Raji (cell line): ENCODE measurements around the gene ITGAD.

ENCODE experiments used
- POLR2A ChIP-seq: IDR thresholded peaks from 2 replicates; pipeline ENCODE4 v1.6.1; 2011; ENCODE audit warnings: low read depth, low read length, control low read depth; ENCODE audit not compliant: insufficient read depth

ITGAD gene

DNA sequence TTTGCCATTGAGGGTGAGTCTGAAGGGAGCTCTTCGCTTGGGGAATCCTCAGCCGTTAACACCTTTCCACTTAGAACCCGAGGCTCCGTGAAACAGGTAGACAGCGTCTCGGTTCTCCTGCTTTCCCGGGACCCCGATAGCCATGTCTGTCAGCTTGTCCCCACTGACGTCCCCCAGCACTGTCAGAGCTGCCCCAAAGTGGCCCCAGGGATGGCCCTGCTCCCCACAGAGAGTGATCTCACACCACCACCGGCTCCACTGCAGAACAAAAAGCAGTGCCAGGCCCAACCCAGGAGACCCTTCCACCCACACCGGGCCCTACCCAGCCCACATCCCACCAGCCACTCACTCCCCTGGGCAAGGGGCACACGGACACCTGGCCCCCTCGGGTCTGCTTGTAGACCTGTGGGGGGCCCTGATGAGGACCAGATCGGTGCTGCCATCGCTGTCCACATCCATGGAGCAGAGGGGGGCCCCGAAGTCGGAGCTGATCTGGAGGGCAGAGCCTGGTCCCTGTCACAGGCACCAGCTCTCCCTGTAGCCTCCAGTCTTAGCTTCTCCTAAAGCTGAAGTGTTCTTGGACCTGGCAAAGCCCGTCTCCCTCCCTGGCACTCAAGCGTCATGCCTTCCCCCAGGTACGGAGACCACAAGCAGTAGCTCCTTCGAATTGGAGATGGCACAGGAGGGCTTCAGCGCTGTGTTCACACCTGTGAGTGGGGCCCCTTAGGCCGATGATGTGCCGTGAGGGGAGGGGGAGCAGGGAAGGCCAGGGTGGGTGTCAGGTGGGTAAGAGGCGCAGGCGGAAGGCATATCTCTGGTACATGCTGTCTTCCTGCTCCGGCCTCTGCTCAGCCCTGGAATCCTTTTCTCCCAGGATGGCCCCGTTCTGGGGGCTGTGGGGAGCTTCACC, 31.7 kb upstream of the ITGAD start:
- TF ChIP-seq POLR2A, result no peak

DNA sequence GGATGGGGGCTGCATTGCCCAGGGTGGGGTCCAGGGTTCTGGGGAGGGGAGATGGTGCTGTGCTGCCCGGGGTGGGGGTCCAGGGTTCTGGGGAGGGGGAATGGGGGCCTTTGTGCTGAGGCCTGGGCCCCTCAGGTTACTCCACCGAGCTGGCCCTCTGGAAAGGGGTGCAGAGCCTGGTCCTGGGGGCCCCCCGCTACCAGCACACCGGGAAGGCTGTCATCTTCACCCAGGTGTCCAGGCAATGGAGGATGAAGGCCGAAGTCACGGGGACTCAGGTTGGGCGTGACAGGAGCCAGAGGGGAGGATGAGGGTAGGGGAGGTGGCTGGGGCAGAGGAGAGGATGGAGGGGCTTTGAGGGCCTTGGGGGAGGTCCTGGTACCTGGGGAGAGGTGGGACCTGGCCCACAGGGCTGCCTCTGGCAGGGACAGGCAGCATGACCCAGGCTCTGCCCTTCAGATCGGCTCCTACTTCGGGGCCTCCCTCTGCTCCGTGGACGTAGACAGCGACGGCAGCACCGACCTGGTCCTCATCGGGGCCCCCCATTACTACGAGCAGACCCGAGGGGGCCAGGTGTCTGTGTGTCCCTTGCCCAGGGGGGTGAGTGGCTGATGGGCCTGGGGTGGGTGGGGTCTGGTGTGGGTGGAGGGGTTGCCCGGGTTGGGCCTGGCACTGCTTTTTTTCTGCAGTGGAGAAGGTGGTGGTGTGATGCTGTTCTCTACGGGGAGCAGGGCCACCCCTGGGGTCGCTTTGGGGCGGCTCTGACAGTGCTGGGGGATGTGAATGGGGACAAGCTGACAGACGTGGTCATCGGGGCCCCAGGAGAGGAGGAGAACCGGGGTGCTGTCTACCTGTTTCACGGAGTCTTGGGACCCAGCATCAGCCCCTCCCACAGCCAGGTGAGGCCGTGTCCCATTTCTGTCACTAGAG, 30.4 kb upstream of the ITGAD start:
- TF ChIP-seq POLR2A, result no peak

DNA sequence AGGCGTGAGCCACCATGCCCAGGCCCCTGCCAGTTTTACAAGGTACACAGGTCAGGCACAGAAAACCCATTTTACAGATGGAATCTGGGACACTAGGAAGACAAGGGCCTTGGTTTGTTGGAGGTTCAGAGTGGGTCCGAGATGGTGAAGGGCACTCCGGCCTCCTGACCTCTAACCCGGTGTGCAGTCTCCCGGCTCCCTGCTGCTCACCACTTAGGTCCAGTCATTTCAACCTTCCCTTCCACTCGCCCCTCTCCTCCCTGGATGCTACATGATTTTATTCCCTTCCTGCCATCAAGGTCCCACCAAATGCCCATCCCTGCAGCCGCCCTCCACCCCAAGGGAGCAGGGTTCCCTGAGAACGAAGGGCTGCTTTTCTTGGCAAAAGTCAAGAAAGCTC, 29.4 kb upstream of the ITGAD start:
- TF ChIP-seq POLR2A, result no peak

DNA sequence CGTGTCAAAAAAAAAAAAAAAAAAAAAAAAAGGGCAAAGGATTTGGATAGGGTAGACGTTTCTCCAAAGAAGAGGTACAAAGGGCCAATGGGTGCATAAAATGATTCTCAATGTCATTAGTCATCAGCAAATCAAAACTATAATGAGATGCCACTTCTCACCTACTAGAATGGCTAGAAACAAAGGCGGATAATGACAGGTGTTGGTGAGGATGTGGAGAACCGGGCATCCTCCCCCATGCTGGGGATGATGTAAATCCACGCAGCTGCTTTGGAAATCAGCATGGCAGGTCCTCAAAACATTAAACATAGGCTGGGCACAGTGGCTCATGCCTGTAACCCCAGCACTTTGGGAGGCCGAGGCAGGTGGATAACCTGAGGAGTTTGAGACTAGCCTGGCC, 28.7 kb upstream of the ITGAD start:
- TF ChIP-seq POLR2A, result no peak

DNA sequence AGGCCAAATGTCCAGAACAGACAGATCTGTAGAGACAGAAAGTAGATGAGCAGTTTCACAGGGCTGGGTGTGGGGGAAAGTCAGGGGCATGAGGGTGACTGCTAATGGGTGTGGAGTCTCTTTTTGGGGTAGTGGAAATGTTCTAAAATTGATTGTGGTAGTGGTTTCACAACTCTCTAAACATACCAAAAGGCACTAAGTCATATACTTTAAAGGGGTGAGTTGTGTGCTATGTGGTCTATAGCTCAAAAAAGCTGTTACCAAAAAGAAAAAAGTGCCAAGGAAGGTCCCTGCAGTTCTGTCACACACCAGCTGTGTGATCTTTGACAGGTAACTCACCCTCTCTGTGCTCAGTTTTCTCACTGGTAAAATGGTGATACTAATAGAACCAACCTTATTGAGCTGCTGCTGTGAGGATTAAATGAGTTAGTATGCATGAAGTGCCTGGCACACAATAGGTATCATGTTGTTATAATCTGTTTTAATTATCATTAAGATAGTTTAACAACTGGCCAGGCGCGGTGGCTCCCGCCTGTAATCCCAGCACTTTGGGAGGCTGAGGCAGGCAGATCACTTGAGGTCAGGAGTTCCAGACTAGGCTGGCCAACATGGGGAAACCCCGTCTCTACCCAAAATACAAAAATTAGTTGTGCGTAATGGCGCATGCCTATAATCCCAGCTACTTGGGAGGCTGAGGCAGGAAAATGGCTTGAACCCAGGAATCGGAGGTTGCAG, 27.8 kb upstream of the ITGAD start:
- no peak for TF ChIP-seq POLR2A

DNA sequence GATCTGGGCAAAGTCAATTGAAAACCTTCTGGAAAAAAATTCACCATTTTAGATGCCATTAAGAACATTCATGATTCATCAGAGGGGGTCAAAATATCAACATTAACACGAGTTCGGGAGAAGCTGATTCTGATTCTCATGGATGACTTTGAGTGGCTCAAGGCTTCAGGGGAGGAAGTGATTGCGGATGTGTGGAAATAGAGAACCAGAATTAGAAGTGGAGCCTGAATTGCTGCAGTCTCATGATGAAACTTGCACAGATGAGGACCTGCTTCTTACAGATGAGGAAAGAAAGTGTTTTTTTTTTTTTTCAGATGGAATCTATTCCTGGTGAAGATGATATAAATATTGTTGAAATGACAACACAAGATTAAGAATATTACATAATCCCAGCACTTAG, 25.3 kb upstream of the ITGAD start:
- no peak for TF ChIP-seq POLR2A

DNA sequence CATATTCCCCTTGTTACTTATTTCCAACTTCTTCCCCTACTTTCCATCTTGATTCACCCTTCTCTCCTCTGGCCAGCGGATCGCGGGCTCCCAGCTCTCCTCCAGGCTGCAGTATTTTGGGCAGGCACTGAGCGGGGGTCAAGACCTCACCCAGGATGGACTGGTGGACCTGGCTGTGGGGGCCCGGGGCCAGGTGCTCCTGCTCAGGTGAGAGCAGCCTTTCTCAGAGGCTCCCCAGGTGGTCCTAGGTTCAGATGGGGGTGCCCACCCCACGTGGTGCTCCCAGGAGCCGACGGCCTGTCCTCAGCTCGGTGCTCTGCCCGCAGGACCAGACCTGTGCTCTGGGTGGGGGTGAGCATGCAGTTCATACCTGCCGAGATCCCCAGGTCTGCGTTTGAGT, 22.1 kb upstream of the ITGAD start:
- TF ChIP-seq POLR2A, result no peak

DNA sequence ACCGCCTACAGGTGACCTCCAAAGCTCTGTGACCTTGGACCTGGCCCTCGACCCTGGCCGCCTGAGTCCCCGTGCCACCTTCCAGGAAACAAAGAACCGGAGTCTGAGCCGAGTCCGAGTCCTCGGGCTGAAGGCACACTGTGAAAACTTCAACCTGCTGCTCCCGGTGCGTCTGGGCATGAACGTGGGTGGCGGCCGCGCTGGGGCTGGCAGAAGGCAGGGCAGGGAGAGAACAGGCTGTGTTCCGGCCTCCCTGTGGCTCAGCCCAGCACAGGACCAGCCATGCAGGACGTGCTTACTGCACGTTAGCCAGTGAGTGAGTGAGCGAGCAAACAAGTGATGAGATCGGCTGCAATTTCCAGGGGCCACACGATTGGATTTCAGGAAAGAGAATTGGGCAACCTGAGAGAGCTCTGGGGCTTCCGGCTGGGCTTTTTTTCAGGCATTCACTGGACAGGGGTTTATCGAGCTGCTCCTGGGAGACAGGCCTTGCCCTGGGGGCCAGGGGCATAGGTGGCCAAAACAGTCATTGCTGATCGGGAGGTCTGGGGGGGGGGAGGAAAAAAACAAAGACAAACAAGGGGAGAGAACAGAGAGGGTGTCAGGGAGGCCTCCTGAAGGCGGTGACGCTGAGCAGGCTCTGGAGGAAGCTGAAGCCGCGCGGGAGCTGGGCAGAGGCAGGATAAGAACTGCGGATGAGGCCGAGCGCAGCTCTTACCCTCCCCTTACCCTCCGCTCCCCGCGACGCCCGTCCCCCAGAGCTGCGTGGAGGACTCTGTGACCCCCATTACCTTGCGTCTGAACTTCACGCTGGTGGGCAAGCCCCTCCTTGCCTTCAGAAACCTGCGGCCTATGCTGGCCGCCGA, 21.3 kb upstream of the ITGAD start:
- no peak for TF ChIP-seq POLR2A

DNA sequence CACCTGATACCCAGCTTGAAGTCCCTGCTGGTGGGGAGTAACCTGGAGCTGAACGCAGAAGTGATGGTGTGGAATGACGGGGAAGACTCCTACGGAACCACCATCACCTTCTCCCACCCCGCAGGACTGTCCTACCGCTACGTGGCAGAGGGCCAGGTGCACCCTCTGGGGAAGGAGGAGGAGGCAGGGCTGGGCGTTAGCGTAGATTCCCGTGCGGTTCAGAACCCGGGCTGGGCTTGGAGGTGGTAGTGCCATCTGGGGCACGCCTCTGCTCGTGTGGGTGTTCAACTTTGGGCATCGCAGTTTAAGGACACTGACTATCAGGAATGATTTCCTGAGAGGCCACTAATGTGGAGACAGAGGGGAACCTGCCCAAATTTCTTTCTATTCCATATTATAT, 19.9 kb upstream of the ITGAD start:
- TF ChIP-seq POLR2A, result no peak

DNA sequence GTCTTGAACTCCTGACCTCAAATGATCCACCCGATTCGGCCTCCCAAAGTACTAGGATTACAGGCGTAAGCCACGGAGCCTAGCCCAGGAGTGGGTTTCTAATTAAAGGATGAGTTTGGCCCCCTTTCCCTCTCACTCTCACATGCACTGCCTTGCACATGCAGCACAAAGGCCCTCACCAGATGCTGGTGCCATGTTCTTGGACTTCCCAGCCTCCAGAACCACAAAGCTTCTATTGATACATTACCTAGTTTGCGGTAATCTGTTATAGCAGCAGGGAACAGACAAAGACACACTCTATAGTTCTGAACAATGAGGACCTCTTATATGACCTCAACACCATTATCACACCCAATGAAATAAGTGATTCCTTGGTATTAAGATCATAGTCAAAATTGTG, 17.9 kb upstream of the ITGAD start:
- no peak for TF ChIP-seq POLR2A

DNA sequence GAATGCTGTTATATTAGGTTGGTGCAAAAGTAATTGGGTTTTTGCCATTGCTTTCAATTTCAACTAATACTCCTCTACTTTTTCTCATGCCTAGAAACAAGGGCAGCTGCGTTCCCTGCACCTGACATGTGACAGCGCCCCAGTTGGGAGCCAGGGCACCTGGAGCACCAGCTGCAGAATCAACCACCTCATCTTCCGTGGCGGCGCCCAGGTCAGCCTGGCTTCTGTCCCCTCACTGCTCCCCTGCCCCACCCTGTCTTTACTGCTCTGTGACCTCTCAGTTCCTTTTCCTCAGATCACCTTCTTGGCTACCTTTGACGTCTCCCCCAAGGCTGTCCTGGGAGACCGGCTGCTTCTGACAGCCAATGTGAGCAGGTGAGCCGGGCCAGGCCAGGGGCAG, 16.4 kb upstream of the ITGAD start:
- no peak for TF ChIP-seq POLR2A

DNA sequence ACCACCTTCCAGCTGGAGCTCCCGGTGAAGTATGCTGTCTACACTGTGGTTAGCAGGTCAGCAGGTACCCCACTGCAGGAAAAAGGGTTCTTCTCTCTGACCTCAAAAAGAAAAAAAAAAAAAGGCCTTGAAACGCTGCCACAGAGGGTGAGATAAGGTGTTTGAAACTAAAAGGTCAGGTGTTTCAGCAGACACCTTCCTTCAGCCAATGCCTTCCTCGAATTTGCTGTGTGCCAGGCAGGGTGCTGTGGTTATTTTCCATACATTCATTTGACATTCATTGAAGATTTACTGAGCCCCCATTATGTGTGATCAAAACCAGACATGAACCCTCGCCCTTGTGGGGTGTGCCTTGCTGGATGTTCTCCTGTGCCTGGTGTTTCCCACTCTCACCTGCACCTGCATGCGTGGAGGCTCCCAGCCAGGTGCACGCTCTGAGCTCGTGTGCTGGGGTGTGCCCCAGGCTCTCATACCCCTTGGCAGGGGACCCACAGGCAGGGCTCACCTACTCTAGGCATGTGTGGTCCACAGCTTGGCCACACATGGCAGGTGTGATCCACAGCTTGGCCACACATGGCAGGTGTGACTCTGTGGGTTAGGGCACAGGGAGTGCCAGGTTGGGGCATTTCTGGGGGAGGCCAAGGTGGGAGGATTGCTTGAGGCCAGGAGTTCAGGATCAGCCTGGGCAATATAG, 15.8 kb upstream of the ITGAD start:
- no peak for TF ChIP-seq POLR2A

DNA sequence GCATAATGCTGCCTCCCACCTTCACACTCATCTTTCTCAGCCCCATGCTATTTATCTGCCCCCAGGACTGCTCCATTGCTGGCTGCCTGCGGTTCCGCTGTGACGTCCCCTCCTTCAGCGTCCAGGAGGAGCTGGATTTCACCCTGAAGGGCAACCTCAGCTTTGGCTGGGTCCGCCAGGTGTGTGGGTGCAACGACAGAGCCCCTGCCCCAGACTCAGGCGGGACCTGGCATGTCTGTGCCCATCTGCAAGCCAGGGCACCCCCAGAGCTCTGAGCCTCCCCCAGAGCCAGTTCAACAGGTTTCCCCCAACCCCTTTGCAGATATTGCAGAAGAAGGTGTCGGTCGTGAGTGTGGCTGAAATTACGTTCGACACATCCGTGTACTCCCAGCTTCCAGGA, 12.9 kb upstream of the ITGAD start:
- TF ChIP-seq POLR2A, result no peak
